ENCODE measurements around the gene EIF4A3. TPM values are rescaled to one million over a fixed set of nuclear protein-coding genes. Genes with fewer than 3 reads are reported as not detected.

Gene EIF4A3
- total RNA-seq, 4 donors from 2014 or later: 31.0 to 61.0 (median 39.8) TPM

- H3K36me3 ChIP-seq: peaks cover 21 to 39% (median 37%) of the 10 kb centered on the region in 4 donors
- H3K4me1 ChIP-seq: peaks cover 22 to 41% (median 36%) of the 10 kb centered on the region in 4 donors
- WGBS: 46% methylated on average over 10 of the region's 10 CpGs
- peak overlapping the region in 3 of 4 donors; percentile 96 to 98 (median 97) for H3K27ac ChIP-seq (replicated peaks in 1 of 4)
- H3K27me3 ChIP-seq: no peaks in the 10 kb centered on the region
- H3K4me3 ChIP-seq: peak overlapping the region; percentile 92 to 98 (median 96)
- TF ChIP-seq POLR2AphosphoS5 (IDR thresholded peaks at IDR 0.05) (no peak), EP300 (IDR thresholded peaks at IDR 0.05) (no peak), CTCF (IDR thresholded peaks at IDR 0.05) (no peak), POLR2A (IDR thresholded peaks at IDR 0.05; ENCODE audit: low read depth) (no peak)
- no peak for DNase-seq (ENCODE audit: extremely low spot score)
- H3K9me3 ChIP-seq: no peaks in the 10 kb centered on the region
- intact Hi-C loops (cut with DNase I): loop anchor here (5.0 kb wide), 2 partner anchors 43 to 117 kb away; partner anchors contain the start of genes GAA and RNF213
Measured at GRCh38 chr17:80145076-80146075, 1.6 kb downstream of the EIF4A3 start.

- no peak overlapping the region for H3K27ac ChIP-seq (replicated peaks in 1 of 4)
- TF ChIP-seq CTCF (IDR thresholded peaks at IDR 0.05) (no peak), POLR2AphosphoS5 (IDR thresholded peaks at IDR 0.05) (no peak), EP300 (IDR thresholded peaks at IDR 0.05) (no peak), POLR2A (IDR thresholded peaks at IDR 0.05; ENCODE audit: low read depth) (no peak)
- no peak for DNase-seq (ENCODE audit: extremely low spot score)
Measured at GRCh38 chr17:80142929-80143328, 4.0 kb downstream of the EIF4A3 start.

DNA sequence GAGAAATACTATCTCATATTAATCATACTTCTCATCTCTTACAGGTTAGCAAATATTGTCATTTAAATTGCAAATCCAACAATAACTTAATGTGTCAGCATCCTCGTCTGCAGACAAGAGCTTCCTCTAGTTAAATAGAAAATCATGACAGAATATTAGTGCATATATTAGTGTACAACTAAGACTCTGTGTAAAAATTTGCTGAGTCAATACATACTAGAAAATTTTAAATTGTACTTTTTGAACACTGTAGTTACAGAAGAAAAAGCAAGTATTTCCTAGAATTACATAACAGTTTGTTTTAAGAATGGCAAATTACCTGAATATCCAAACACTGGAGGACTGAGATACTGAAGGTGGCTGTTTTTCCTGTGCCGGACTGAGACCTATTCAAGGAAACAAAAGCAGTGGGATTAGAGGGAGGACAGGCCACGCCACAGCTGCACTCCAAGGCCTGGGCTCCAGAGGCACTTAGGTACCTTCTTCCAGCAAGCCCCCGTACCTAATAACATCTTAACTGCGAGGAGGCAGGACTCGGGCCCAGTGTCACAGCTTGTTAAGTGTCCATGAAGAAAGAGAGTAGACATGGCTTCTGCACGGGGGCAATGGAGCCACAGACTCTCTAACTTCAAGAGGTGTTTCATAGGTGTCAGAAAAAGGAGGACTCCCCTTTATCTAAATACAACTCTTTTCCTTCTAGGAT lies 5.3 kb downstream of the EIF4A3 start:
- Histone ChIP-seq H3K27me3 (no peaks in the 10 kb centered on the region), H3K4me1 (peaks cover 17 to 22% (median 20%) of the 10 kb centered on the region in 4 donors), H3K27ac (replicated peaks in 1 of 4) (no peak overlapping the region), H3K36me3 (peaks cover 59 to 76% (median 75%) of the 10 kb centered on the region in 4 donors), H3K4me3 (no peak overlapping the region), H3K9me3 (no peaks in the 10 kb centered on the region)
- no peak for TF ChIP-seq POLR2A (IDR thresholded peaks at IDR 0.05; ENCODE audit: low read depth)
- TF ChIP-seq CTCF (IDR thresholded peaks at IDR 0.05): no peak
- no peak for TF ChIP-seq POLR2AphosphoS5 (IDR thresholded peaks at IDR 0.05)
- no peak for TF ChIP-seq EP300 (IDR thresholded peaks at IDR 0.05)
- intact Hi-C loops (cut with DNase I): no loop called here
- 95% methylated on average over 7 of the region's 7 CpGs for WGBS
- DNase-seq (ENCODE audit: extremely low spot score): no peak

More at GRCh38 chr17:80142929-80143328, 4.0 kb downstream of the EIF4A3 start:
- WGBS: 88% methylated on average over 6 of the region's 6 CpGs
- H3K9me3 ChIP-seq: no peaks in the 10 kb centered on the region
- no peak overlapping the region for H3K4me3 ChIP-seq
- H3K27me3 ChIP-seq: no peaks in the 10 kb centered on the region
- intact Hi-C loops (cut with DNase I): no loop called here
- peaks cover 46 to 63% (median 62%) of the 10 kb centered on the region in 4 donors for H3K36me3 ChIP-seq
- H3K4me1 ChIP-seq: peaks cover 18 to 23% (median 22%) of the 10 kb centered on the region in 4 donors

DNA sequence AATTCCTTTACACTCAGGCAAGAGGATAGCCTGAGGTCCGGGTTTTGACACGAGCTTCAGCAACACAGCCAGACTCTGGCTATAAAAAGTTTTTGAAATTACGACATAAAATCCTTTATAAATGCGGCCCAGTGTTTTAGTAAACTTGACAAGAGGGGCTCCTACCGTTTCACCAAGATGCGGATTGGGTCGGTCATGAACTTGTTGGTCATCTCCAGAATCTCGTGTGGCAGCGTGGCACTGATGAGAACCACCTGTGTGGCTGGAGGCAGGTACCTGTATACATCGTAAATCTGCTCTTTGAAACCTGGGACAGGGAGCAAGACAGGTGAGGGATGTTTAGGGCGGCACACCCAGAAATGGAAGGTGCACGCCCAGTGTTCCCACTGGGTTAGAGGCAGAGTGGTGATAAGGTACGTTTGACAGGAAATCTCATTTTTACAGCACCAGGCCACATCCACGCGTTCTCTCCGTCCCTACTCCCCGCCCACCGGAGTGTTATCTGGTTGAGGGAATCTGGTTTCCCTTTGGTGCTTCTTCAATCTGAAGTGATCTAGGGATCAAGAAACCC lies 8.0 kb downstream of the EIF4A3 start:
- H3K9me3 ChIP-seq: no peaks in the 10 kb centered on the region
- no peak overlapping the region for H3K4me3 ChIP-seq
- H3K27me3 ChIP-seq: no peaks in the 10 kb centered on the region
- TF ChIP-seq POLR2A (IDR thresholded peaks at IDR 0.05; ENCODE audit: low read depth): no peak
- TF ChIP-seq EP300 (IDR thresholded peaks at IDR 0.05): no peak
- no peak for TF ChIP-seq POLR2AphosphoS5 (IDR thresholded peaks at IDR 0.05)
- TF ChIP-seq CTCF (IDR thresholded peaks at IDR 0.05): no peak
- no peak overlapping the region for H3K27ac ChIP-seq (replicated peaks in 1 of 4)
- WGBS: 91% methylated on average over 18 of the region's 18 CpGs
- H3K4me1 ChIP-seq: no peaks in the 10 kb centered on the region
- intact Hi-C loops (cut with DNase I): no loop called here
- H3K36me3 ChIP-seq: peaks cover 86 to 100% (median 100%) of the 10 kb centered on the region in 4 donors
- no peak for DNase-seq (ENCODE audit: extremely low spot score)

Data from esophagus muscularis mucosa (tissue), 4 donors.